ENCODE data around the gene NSMCE4A. TPM values are rescaled to one million over a fixed set of nuclear protein-coding genes. Genes with fewer than 3 reads are reported as not detected.
"Not testable (repeated sequence)": the region's sequence is repeated elsewhere in the genome, so short reads cannot be mapped to it uniquely, and the experiment has no call there.

The NSMCE4A gene, protein sequence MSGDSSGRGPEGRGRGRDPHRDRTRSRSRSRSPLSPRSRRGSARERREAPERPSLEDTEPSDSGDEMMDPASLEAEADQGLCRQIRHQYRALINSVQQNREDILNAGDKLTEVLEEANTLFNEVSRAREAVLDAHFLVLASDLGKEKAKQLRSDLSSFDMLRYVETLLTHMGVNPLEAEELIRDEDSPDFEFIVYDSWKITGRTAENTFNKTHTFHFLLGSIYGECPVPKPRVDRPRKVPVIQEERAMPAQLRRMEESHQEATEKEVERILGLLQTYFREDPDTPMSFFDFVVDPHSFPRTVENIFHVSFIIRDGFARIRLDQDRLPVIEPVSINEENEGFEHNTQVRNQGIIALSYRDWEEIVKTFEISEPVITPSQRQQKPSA
- polyA plus RNA-seq (2011; rRNA removed) (14.4 and 24.7 TPM in 2 replicates), polyA minus RNA-seq (2011; rRNA and poly(A)+ RNA removed) (3.3 and 3.6 TPM in 2 replicates)

DNA sequence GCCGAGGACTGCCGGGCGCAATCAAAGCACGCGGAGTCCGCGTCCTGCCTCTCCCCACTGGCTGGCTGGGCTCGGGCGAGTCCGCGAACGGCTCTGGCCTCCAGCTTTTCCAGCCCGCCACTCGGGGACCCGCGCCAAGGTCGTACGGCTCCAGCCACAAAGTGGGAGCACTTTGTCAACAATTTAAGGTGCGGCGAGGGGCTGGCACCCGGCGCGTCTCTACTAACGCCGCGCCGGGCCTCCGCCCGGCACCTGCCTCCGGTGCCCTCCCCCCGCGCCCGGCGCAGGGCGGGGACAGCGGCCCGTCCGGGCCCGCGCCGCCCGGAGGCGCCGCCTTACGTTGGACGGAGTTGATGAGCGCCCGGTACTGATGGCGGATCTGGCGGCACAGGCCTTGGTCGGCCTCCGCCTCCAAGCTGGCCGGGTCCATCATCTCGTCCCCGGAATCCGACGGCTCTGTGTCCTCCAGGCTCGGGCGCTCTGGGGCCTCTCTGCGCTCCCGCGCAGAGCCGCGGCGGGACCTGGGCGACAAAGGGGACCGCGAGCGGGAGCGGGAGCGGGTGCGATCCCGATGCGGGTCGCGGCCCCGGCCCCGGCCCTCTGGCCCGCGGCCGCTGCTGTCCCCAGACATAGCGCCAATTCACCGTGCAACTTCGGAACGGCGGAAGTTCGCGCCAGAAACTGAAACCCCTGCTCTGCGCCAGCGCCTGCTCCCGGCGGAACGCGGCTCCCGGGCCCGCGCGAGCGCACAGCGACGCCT is at the start of gene NSMCE4A:
TSS of gene NSMCE4A (minus strand) at position 683 of the 760 bp plus-strand sequence. CDS start at position 631, 52 bp downstream.
- CTCF ChIA-PET, result interaction anchor here (0.7 to 1.5 kb wide), 5 partner anchors 9 to 65 kb away, joined by 3 to 5 read pairs (median 3); no protein-coding TSS in a partner anchor
- H3K27me3 ChIP-seq (ENCODE audit: control insufficient read depth, insufficient read depth, low read length), result no peaks in the 10 kb centered on the region
- POLR2A ChIA-PET, result no interaction called here
- no peak for DNase-seq (ENCODE audit: low read depth)
- H3K4me3 ChIP-seq (ENCODE audit: low read depth, low read length), result peak within 1 kb of the TSS; percentile 78
- no peaks in the 10 kb centered on the region for H3K36me3 ChIP-seq (ENCODE audit: control insufficient read depth, insufficient read depth, low read length)
- TF ChIP-seq, protein P1, sequence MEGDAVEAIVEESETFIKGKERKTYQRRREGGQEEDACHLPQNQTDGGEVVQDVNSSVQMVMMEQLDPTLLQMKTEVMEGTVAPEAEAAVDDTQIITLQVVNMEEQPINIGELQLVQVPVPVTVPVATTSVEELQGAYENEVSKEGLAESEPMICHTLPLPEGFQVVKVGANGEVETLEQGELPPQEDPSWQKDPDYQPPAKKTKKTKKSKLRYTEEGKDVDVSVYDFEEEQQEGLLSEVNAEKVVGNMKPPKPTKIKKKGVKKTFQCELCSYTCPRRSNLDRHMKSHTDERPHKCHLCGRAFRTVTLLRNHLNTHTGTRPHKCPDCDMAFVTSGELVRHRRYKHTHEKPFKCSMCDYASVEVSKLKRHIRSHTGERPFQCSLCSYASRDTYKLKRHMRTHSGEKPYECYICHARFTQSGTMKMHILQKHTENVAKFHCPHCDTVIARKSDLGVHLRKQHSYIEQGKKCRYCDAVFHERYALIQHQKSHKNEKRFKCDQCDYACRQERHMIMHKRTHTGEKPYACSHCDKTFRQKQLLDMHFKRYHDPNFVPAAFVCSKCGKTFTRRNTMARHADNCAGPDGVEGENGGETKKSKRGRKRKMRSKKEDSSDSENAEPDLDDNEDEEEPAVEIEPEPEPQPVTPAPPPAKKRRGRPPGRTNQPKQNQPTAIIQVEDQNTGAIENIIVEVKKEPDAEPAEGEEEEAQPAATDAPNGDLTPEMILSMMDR (IDR thresholded peaks at IDR 0.05; ENCODE audit: insufficient read depth, low read depth, low read length), result no peak

DNA sequence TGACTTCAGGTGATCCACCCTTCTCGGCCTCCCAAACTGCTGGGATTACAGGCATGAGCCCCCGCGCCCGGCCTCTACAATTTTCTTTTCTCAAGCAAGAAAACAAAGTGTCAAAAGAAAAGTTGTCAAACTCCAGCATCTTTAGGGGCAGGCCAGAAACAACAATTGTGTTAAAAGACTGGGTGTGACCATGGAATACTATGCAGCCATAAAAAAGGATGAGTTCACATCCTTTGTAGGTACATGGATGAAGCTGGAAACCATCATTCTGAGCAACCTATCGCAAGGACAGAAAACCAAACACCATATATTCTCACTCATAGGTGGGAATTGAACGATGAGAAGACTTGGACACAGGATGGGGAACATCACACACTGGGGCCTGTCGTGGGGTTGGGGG is 48.2 kb upstream of the NSMCE4A start:
- DNase-seq (ENCODE audit: low read depth); CTCF ChIA-PET; POLR2A ChIA-PET; H3K4me3 ChIP-seq (ENCODE audit: low read depth, low read length); H3K27me3 ChIP-seq (ENCODE audit: control insufficient read depth, insufficient read depth, low read length); H3K36me3 ChIP-seq (ENCODE audit: control insufficient read depth, insufficient read depth, low read length): not testable (repeated sequence)

DNA sequence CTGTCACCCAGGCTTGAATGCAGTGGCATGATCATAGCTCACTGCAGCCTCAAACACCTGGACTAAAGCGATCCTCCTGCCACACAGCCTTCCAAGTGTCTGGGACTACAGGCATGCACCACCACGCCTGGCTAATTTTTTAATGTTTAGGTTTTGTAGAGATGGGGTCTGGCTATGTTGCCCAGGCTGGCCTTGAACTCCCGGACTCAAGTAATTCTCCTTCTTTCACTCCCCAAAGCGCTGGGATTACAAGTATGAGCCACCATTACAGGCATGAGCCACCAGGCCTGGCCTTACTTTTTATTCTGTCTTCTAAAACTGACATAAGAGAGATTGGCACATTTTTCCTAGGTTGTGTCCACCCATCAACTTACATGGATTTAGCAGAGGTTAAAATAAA is 47.3 kb upstream of the NSMCE4A start:
- POLR2A ChIA-PET, result no interaction called here
- CTCF ChIA-PET, result interaction anchor here (1.6 kb wide), 1 partner anchor 91 kb away, joined by 3 read pairs; no protein-coding TSS in a partner anchor

DNA sequence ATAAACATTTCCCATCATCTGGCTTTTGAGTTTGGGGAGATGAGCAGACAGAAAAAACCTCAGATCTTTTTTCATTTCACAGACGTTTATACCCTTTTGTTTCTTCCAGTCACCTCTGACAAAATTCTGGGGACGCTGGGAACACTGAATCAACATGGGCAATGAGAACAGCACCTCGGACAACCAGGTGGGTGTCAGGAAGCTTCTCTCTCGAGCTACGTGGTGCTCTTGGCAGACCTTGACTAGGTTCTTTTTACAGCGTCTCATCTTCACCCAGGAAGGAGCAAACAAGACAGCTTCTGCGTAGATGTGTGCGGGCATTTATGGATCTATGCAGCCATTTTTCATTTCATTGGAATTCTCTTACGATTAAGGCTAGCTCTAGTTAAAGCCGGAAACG is 46.8 kb upstream of the NSMCE4A start:
- no peak for DNase-seq (ENCODE audit: low read depth)
- ChIA-PET CTCF (interaction anchor here (1.6 kb wide), 1 partner anchor 91 kb away, joined by 3 read pairs; no protein-coding TSS in a partner anchor), POLR2A (no interaction called here)
- TF ChIP-seq, protein P1 (IDR thresholded peaks at IDR 0.05; ENCODE audit: insufficient read depth, low read depth, low read length), result no peak
- Histone ChIP-seq H3K27me3 (ENCODE audit: control insufficient read depth, insufficient read depth, low read length) (peaks cover 7% of the 10 kb centered on the region), H3K4me3 (ENCODE audit: low read depth, low read length) (no peak overlapping the region), H3K36me3 (ENCODE audit: control insufficient read depth, insufficient read depth, low read length) (no peaks in the 10 kb centered on the region)

More for the DNA sequence above, 47.3 kb upstream of the NSMCE4A start:
- TF ChIP-seq, protein P1 (IDR thresholded peaks at IDR 0.05; ENCODE audit: insufficient read depth, low read depth, low read length), result no peak
- H3K36me3 ChIP-seq (ENCODE audit: control insufficient read depth, insufficient read depth, low read length), result no peaks in the 10 kb centered on the region
- peaks cover 7% of the 10 kb centered on the region for H3K27me3 ChIP-seq (ENCODE audit: control insufficient read depth, insufficient read depth, low read length)
- DNase-seq (ENCODE audit: low read depth), result no peak
- H3K4me3 ChIP-seq (ENCODE audit: low read depth, low read length), result no peak overlapping the region

DNA sequence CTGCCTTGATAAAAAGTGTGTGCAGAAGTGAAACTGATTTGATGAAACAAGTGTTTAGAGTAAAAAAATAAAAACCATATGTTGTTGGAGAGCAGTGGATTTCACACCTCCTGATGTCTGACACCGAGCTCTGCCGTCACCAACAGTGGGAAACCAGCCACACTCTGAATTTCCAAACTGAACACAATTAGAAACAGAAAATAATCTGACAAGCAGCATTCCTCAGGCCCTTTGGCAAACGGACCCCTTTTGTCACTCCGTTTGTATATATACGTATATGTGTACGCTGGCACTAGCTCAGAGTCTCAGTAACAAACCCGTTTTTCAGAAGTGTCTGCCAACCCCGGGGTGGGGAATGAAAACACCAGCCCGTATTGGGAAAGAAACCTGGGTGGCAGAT is 46.4 kb upstream of the NSMCE4A start:
- TF ChIP-seq, protein P1 (IDR thresholded peaks at IDR 0.05; ENCODE audit: insufficient read depth, low read depth, low read length), result no peak
- Histone ChIP-seq H3K27me3 (ENCODE audit: control insufficient read depth, insufficient read depth, low read length) (peaks cover 7% of the 10 kb centered on the region), H3K36me3 (ENCODE audit: control insufficient read depth, insufficient read depth, low read length) (no peaks in the 10 kb centered on the region), H3K4me3 (ENCODE audit: low read depth, low read length) (no peak overlapping the region)
- ChIA-PET CTCF (interaction anchor here (1.6 kb wide), 1 partner anchor 92 kb away, joined by 3 read pairs; no protein-coding TSS in a partner anchor), POLR2A (no interaction called here)
- DNase-seq (ENCODE audit: low read depth), result no peak
